Activated gamma-delta T cell treated with Interleukin-2 at 50 U/mL for 16 hours (primary cell): ENCODE results near the gene ZWILCH.
"Not testable (repeated sequence)": the region's sequence is repeated elsewhere in the genome, so short reads cannot be mapped to it uniquely, and the experiment has no call there.

ENCODE experiments used
- DNase-seq: peaks from one replicate; pipeline ENCODE4 v3.0.0-alpha.2; 2020

Gene ZWILCH

DNA sequence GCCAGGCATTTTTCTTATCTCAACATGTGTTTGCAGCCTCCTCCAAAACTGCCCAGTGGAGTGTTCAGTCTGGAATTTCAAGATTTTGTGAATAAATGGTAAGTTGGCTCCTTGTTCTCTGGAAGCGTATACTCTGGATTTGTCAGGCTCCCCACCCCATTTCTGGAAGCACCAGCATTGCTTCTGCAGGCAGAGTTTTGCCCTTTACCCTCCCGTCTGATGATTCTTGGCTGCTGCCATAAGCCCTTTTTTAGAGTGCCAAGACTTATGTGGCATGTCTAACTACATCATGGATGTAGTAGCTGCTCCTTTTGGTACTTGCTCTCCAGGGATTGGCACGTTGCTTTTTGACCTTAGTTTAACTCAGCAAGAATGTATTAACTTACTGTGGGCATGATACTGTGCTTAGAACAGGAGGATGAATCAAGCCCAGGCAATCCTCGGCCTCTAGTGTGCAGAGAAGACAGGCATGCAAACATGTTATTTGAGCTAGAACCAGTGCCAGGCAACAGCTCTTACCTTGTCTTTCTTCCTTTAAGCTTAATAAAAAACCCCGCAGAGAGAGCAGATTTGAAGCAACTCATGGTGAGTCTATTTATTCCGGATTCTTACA is 15.8 kb upstream of the ZWILCH start:
- DNase-seq, result no peak

DNA sequence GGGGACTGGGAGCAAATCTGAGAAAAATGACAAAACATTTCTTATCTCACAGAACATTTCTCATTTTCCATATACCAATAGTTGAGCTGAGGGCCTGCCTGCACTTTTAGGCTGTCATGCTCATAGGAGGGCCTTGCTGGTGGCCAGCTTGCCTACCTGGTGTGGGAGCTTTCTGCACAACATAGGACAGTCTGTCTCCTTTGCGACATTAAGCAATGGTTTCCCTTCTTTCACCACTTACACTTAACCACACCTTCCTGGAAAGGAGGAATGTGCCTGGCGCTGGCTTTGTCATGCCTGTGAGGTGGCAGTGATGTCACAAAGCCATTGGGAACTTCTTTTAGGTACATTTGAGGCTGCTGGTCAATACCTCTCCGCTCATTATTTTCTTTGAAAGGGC is 13.3 kb upstream of the ZWILCH start:
- DNase-seq, result no peak

- DNase-seq, result no peak
Observed at GRCh38 chr15:66494262-66494661, 10.9 kb upstream of the ZWILCH start.

GRCh38 chr15:66496951-66497501 is 8.1 kb upstream of the ZWILCH start:
- no peak for DNase-seq

GRCh38 chr15:66497502-66498455 is 7.3 kb upstream of the ZWILCH start, which contains the start of gene SNAPC5:
Gene SNAPC5 (minus strand): TSS chr15:66497762. CDS start chr15:66497731, 31 bp downstream.
- DNase-seq, result peak; percentile 98

- DNase-seq, result no peak
Observed at GRCh38 chr15:66498501-66499386, 6.4 kb upstream of the ZWILCH start.

DNA sequence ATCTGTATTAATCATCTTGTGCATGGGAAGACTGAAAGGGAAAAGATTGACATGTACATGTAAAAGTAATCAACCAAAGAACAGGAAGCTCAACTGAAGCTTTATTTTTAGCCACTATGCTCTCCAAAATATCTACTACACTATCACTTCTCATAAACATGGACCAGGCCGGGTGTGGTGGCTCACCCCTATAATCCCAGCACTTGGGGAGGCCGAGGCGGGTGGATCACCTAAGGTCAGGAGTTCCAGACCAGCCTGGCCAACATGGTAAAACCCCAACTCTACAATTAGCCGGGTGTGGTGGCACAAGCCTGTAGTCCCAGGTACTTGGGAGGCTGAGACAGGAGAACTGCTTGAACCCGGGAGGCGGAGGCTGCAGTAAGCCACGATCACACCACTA is 4.8 kb upstream of the ZWILCH start:
- DNase-seq, result not testable (repeated sequence)

DNA sequence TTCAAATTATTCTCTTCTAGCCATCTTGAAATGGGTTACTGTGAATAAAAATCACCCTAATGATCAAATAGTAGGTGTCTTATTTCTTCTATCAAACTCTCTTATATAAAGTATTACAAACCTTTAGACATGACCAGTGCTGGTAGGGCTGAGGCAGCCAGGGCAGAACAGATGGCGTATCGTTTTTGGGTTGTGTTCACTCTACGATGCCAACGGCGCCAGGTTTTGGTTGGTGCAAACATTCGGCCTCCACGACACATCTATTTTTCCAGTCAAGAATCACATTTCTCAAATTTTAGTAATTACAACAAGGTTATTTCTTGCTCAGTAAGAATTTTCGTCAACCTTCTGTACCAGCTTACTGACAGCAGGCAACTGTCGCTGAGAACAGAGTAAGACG is 2.6 kb upstream of the ZWILCH start:
- DNase-seq, result no peak

DNA sequence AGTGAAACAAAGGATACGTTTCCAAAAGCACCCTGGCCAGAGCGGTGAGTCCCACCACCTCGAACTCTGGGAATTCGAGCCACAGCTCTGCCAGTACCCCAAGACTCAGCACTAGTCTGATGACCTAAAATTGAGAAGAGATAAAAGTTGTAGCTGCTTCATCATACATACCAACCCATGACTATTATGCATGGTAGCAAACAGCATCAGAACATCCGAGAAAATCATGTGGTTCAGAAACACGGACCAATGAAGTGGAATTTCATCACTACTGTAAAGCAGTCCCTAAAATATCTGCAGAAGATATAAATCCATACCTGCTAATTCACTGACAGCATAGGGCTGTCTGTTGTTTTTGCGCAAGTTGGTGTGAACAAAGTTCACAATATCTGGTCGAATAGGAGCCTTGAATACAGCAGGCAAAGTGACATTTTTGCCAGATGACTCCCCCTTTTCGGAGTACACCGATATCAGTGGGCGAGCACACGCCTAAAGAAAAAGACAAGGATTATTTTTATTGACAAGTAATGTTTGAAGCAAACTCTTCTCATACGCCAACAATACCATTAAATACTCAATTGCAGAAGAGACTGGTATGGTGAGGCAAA is 2.0 kb upstream of the ZWILCH start:
- not testable (repeated sequence) for DNase-seq

GRCh38 chr15:66503780-66504562 is 1.2 kb upstream of the ZWILCH start:
- no peak for DNase-seq

DNA sequence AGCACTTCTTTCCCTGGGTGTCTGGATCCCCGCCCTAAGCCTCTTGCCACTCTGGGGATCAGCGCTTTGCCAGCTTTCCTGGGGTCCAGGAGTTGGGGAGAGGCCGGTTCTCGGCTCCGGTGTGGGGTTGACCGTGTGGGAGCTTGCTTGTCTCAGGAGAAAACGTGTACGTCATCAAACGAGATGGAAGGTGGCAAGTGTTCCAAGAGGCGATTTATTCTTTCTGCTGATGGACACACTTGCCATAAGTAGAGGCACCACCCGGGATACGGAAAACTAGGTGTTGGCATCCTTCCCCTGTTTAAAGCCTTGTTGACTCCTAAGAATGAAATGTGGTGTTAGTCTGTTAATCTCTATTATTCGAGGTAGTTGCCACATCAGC is 295 bp downstream of the ZWILCH start:
- DNase-seq, result no peak

GRCh38 chr15:66505818-66506217 is 692 bp downstream of the ZWILCH start:
- no peak for DNase-seq

GRCh38 chr15:66508293-66508883 is 3.3 kb downstream of the ZWILCH start:
- no peak for DNase-seq

DNA sequence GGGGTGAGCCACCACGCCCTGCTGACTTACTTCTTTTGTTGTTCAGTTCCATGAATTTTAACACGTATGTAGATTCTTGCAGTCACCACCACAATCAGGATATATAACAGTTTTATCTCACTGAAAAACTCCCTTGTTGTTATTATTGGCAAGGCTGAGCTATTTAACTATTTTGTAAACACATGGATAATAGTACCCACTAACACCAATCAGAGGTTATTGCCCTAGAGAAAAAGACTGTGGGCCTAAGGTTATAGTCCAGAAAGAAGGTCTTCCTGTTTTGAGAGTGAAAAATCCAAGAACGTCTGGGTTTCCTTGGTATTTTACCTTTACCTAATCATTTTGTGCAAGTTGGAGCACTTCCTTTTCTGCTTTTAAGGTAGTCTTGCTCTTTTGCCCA is 9.5 kb downstream of the ZWILCH start:
- no peak for DNase-seq

DNA sequence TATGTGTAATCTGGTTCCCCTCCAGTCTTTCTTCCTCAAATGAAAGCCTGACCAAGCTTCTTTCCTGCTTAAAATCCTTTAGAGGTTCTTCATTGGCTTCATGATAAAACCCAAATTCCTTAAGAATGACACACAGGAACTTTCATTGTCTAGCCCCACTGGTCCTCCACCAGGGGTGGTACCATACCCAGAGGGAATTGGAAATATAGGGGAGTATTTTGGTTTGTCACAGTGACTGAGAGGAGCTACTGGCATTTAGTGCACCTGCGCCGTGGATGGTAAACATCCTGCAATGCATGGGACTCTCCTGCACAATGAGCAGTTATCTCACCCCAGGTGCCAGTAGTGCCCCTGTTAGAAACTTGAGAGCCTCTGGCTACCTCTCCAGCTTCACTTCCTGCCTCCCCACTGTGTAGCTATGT is 10.8 kb downstream of the ZWILCH start:
- no peak for DNase-seq

DNA sequence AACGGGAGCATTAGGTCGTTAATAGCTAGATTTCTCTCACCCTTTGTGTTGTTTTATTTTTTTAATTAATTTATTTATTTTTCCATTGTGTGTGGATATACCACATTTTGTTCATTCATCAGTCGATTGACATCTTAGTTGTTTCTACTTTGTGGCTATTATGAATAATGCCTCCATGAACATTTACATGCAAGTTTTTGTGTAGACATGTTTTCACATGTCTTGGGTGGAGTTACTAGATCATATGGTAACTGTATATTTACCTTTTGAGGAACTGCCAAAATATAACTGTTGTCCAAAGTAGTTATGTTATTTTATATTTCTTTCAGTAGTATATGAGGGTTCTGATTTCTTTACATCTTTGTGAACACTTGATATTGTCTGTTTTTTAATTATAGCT is 18.8 kb downstream of the ZWILCH start:
- DNase-seq, result no peak

DNA sequence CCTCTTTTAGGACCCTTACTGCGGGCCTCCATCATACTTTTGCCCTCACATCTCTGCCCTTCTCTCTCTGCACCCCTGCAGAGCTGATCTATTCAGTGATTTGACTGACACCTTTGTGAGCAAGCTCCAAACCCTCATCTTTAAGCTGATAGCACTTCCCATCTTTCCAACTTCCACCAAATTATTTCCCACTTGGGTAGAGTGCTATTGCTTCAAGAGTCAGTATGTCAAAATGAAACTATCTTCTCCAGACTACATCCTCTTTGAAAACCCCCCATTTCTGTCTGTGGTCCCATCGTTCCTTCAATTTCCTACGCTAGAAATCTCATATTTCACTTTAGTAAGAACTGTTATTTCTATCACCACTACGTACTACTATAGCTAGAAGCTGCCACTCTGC is 19.7 kb downstream of the ZWILCH start:
- DNase-seq, result no peak

- DNase-seq, result no peak
Observed at GRCh38 chr15:66535056-66535455, 29.9 kb downstream of the ZWILCH start.

GRCh38 chr15:66542896-66543295 is 37.8 kb downstream of the ZWILCH start:
- no peak for DNase-seq

- no peak for DNase-seq
Observed at GRCh38 chr15:66545255-66545654, 40.1 kb downstream of the ZWILCH start.

- no peak for DNase-seq
Observed at GRCh38 chr15:66555685-66556084, 50.6 kb downstream of the ZWILCH start.
